ENCODE results near the gene METTL3. TPM values are rescaled to one million over a fixed set of nuclear protein-coding genes. Genes with fewer than 3 reads are reported as not detected.

METTL3 gene
- total and polyA plus RNA-seq, 2 of the 13 experiments (the other 11 are each of a cell fraction or from before 2014, with no cell fraction given), result 123 to 130 TPM

- TF ChIP-seq CHCHD3 (CRISPR knock-in tag; IDR thresholded peaks at IDR 0.05), result peak; percentile 60
- peak; percentile 94 for TF ChIP-seq HBP1 (CRISPR knock-in tag; IDR thresholded peaks at IDR 0.05; ENCODE audit: low read depth)
- TF ChIP-seq ZNF710 (CRISPR knock-in tag; IDR thresholded peaks at IDR 0.05; ENCODE audit: borderline replicate concordance), result peak; percentile 44; the same call in 1 of the 2 replicates
- peak; percentile 73 for TF ChIP-seq JARID2 (CRISPR knock-in tag; IDR thresholded peaks at IDR 0.05; ENCODE audit: insufficient replicate concordance)
- no peak for TF ChIP-seq GTF3A (CRISPR knock-in tag; conservative IDR thresholded peaks at IDR 0.05)
- peak; percentile 90 for TF ChIP-seq RARA (CRISPR knock-in tag; IDR thresholded peaks at IDR 0.05)
- peak; percentile 84; the same call in 1 of the 2 replicates for TF ChIP-seq ZBTB7A (CRISPR knock-in tag; IDR thresholded peaks at IDR 0.05)
- 0 out of 2 replicates have a peak, but pooled peaks have one; percentile 41 for TF ChIP-seq KDM1A (CRISPR knock-in tag; IDR thresholded peaks at IDR 0.05)
- TF ChIP-seq, protein P1, sequence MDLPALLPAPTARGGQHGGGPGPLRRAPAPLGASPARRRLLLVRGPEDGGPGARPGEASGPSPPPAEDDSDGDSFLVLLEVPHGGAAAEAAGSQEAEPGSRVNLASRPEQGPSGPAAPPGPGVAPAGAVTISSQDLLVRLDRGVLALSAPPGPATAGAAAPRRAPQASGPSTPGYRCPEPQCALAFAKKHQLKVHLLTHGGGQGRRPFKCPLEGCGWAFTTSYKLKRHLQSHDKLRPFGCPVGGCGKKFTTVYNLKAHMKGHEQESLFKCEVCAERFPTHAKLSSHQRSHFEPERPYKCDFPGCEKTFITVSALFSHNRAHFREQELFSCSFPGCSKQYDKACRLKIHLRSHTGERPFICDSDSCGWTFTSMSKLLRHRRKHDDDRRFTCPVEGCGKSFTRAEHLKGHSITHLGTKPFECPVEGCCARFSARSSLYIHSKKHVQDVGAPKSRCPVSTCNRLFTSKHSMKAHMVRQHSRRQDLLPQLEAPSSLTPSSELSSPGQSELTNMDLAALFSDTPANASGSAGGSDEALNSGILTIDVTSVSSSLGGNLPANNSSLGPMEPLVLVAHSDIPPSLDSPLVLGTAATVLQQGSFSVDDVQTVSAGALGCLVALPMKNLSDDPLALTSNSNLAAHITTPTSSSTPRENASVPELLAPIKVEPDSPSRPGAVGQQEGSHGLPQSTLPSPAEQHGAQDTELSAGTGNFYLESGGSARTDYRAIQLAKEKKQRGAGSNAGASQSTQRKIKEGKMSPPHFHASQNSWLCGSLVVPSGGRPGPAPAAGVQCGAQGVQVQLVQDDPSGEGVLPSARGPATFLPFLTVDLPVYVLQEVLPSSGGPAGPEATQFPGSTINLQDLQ (CRISPR knock-in tag; IDR thresholded peaks at IDR 0.05), result peak; percentile 96
- TF ChIP-seq REST (IDR thresholded peaks at IDR 0.05; ENCODE audit: borderline replicate concordance in 1 of 2, low read depth in 1 of 2, low read length in 2 of 2), result no peak
- TF ChIP-seq MLX (CRISPR knock-in tag; IDR thresholded peaks at IDR 0.05), result peak; percentile 51; the same call in 1 of the 2 replicates
- peak; percentile 66 for TF ChIP-seq ZNF143 (CRISPR knock-in tag; IDR thresholded peaks at IDR 0.05)
- TF ChIP-seq CBX2 (IDR thresholded peaks at IDR 0.05; ENCODE audit: low read depth, low read length), result no peak
- TF ChIP-seq CBX2 (CRISPR knock-in tag; IDR thresholded peaks at IDR 0.05; ENCODE audit: low read depth), result peak; percentile 94
- peak; percentile 96 for TF ChIP-seq CBX1 (IDR thresholded peaks at IDR 0.05; ENCODE audit: low read depth)
- TF ChIP-seq SALL1 (CRISPR knock-in tag; IDR thresholded peaks at IDR 0.05), result peak; percentile 91
Observed at GRCh38 chr14:21510735-21511657, at the start of gene METTL3 (continued).
